Measurements from ENCODE around the gene ATOH7.
A peak's percentile ranks its signal among the peaks of the same experiment; 100 is the strongest.

ATOH7 gene

DNA sequence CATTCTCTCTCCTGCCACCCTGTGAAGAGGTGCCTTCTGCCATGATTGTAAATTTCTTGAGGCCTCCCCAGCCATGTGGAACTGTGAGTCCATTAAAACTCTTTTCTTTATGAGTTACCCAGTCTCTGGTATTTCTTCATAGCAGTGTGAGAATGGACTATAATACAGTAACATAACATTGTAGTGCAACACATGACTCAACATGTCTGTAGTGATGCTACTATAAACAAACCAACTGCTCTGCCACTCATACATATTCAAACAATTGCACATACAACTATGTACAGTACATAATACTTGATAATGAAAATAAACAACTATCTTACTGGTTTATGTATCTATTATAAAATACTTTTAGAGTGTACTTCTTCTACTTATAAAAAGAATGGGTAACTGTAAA is 7.1 kb downstream of the ATOH7 start:
- in situ Hi-C loops (cut with MboI; ENCODE audit: low pct_unique_long_range_greater_than_20kb, low sequenced_read_pairs, unreplicated experiment), result no loop called here
- no peak for DNase-seq (ENCODE audit: low spot score)
- TF ChIP-seq, protein P1, sequence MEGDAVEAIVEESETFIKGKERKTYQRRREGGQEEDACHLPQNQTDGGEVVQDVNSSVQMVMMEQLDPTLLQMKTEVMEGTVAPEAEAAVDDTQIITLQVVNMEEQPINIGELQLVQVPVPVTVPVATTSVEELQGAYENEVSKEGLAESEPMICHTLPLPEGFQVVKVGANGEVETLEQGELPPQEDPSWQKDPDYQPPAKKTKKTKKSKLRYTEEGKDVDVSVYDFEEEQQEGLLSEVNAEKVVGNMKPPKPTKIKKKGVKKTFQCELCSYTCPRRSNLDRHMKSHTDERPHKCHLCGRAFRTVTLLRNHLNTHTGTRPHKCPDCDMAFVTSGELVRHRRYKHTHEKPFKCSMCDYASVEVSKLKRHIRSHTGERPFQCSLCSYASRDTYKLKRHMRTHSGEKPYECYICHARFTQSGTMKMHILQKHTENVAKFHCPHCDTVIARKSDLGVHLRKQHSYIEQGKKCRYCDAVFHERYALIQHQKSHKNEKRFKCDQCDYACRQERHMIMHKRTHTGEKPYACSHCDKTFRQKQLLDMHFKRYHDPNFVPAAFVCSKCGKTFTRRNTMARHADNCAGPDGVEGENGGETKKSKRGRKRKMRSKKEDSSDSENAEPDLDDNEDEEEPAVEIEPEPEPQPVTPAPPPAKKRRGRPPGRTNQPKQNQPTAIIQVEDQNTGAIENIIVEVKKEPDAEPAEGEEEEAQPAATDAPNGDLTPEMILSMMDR (IDR thresholded peaks at IDR 0.05; ENCODE audit: extremely low read depth, insufficient read depth, missing control alignments), result no peak

DNA sequence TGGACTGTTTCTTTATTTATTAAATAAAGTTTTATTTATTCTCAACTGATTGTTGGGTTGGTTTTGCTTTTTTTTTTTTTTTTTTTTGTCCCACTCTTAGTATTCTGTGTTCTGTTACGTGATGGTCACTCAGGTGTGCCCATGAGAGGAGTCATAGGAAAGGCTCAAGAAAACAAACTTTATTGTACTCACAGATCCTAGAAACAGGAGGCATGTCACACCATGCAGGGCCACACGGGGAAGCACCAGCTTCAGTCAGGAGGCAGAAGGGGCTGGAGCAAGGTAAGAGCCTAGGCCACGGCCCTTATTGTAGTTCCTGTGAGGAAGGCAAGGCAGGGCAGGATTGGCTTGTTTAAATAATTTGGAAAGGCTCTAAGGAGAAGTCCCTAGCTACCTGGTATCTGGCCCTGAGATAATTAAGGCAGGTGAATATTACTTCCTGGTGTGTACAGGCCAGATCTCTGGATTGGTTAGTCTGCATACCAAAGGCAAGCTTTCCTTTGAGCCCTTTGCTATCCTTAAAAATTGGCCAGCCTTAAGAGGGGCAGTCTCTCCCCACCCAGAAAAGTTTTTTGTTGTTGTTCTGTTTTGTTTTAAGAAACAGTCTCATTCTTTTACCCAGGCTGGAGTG is 8.3 kb downstream of the ATOH7 start:
- in situ Hi-C loops (cut with MboI; ENCODE audit: low pct_unique_long_range_greater_than_20kb, low sequenced_read_pairs, unreplicated experiment), result no loop called here
- no peak for DNase-seq (ENCODE audit: low spot score)

DNA sequence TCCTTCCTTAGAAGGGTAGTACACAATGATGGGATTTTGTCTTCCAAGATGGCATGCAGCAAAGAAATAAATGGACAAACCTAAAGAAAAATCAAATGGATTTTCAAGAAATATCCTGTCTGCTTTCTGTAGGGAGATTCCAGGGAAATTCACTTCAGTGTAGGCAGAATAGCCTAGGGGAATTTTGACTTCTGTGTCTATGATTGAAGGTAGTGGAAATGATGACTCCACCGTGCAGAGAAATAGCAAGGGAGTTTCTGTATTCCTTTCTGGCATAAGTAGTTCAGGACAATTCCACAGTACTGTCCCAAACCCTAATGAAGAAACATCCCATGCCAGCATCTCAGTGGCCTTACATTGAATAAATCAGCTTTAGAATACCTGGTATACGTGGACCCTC is 9.5 kb downstream of the ATOH7 start:
- TF ChIP-seq, protein P1 (IDR thresholded peaks at IDR 0.05; ENCODE audit: extremely low read depth, insufficient read depth, missing control alignments), result no peak
- in situ Hi-C loops (cut with MboI; ENCODE audit: low pct_unique_long_range_greater_than_20kb, low sequenced_read_pairs, unreplicated experiment), result no loop called here

More for the DNA sequence above, 8.3 kb downstream of the ATOH7 start:
- TF ChIP-seq, protein P1 (IDR thresholded peaks at IDR 0.05; ENCODE audit: extremely low read depth, insufficient read depth, missing control alignments), result no peak

DNA sequence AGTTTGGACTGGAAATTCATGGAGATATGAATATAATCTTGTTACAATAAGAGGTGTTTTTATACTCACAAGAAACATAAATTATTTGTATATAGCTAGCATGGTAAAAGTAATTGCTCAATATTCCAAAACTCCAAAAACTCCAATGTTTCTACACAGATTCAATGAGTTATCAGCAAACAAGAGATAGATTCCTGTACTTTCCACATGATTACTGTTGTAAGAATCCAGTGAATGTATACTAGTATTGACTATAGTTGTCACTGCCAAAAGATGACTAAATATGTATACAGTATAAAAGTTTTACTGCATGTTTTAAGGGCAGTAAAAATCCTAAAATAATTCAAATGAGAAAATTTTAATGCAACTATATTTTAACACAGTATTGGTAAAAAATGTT is 10.7 kb downstream of the ATOH7 start:
- no peak for DNase-seq (ENCODE audit: low spot score)
- TF ChIP-seq, protein P1 (IDR thresholded peaks at IDR 0.05; ENCODE audit: extremely low read depth, insufficient read depth, missing control alignments), result no peak
- in situ Hi-C loops (cut with MboI; ENCODE audit: low pct_unique_long_range_greater_than_20kb, low sequenced_read_pairs, unreplicated experiment), result no loop called here

More for the DNA sequence above, 9.5 kb downstream of the ATOH7 start:
- no peak for DNase-seq (ENCODE audit: low spot score)

DNA sequence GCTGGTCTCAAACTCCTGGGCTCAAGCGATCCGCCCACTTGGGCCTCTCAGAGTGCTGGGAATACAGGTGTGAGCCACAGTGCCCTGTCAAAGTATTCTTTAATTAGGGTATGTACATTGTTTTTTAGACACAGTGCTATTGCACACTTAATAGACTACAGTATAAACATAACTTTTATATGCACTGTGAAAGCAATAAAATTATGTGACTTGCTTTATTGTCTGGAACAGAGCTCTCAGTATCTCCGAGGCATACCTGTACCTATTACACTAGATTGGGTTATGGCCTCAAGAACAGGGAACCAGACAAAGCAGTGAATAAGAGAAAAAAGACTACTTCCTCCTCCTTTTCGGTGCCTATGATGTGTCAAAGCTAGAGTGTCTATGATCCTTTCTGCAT is 13.1 kb downstream of the ATOH7 start:
- no peak for DNase-seq (ENCODE audit: low spot score)
- TF ChIP-seq, protein P1 (IDR thresholded peaks at IDR 0.05; ENCODE audit: extremely low read depth, insufficient read depth, missing control alignments), result no peak
- in situ Hi-C loops (cut with MboI; ENCODE audit: low pct_unique_long_range_greater_than_20kb, low sequenced_read_pairs, unreplicated experiment), result loop anchor here (10.0 kb wide), 1 partner anchor 86 kb away; no protein-coding TSS in a partner anchor

DNA sequence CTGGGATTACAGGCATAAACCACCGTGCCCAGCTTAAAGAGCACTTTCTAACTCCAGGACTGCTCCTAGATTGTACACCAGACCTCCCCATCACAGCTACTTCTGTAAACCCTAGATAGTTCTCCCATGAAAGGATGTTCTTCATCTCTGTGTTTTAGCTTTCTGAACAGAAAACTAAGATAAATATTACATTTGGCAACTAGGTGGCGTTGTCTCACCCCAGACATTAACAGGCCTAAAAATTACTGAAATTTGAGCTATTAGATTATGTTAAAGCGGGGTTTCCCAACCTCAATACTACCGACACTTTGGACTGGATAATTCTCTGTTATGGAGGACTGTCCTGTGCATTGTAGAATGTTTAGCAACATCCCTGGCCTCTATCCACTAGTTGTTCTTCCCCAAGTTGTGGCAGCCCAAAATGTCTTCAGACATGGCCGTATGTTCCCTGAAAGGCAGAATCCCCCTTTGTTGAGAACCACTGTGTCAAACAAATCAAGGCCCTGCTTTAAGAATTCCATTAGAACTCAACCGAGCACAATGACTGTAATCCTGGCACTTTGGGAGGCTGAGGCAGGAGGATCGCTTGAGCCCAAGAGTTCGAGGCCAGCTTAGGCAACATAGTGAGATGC is 19.1 kb downstream of the ATOH7 start:
- in situ Hi-C loops (cut with MboI; ENCODE audit: low pct_unique_long_range_greater_than_20kb, low sequenced_read_pairs, unreplicated experiment), result loop anchor here (10.0 kb wide), 1 partner anchor 92 kb away; no protein-coding TSS in a partner anchor
- TF ChIP-seq, protein P1 (IDR thresholded peaks at IDR 0.05; ENCODE audit: extremely low read depth, insufficient read depth, missing control alignments), result peak; percentile 55
- DNase-seq (ENCODE audit: low spot score), result peak; percentile 36
